Stimulated activated CD4-positive, alpha-beta T cell treated with anti-CD3 and anti-CD28 coated beads, TNF-alpha, amount 100 ng/mL, for 4 hours (primary cell): Measurements from ENCODE around the gene SYNDIG1.
"Not testable (repeated sequence)": the region's sequence is repeated elsewhere in the genome, so short reads cannot be mapped to it uniquely, and the experiment has no call there.

Experiments used
- DNase-seq, 3 experiments: peaks; one replicate each; pipeline ENCODE4 v3.0.0-alpha.2; 2020; ENCODE audit warnings: low read depth in 3 of 3

SYNDIG1 gene

GRCh38 chr20:24492031-24492607, 22.7 kb downstream of the SYNDIG1 start:
- DNase-seq: no peak

- DNase-seq: no peak
Measured at GRCh38 chr20:24492698-24493097, 23.3 kb downstream of the SYNDIG1 start.

- DNase-seq: no peak
Measured at GRCh38 chr20:24493181-24493580, 23.8 kb downstream of the SYNDIG1 start.

- no peak for DNase-seq
Measured at GRCh38 chr20:24493661-24494459, 24.4 kb downstream of the SYNDIG1 start.

DNA sequence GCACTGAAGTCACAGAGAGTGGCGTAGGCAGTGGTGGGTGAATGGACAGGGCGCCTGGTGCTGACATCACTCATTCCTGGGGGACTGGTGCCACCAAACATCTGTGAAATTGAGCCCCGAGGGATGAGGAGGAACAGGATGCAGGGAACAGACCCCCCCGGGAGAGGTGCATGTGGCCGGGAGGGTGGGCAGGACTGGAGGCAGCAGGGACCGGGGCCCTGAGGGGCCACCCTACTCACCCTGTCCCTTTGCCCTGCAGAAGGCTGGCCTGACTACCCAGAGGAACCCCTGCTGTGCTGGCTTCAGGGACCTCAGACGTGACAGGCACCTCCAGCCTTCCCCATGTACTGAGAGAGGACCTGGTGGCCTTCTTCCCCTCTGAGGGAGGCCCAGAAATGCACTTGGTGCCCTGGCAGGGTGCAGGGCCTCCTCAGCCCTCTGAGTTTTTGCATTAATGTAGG, 25.1 kb downstream of the SYNDIG1 start:
- no peak for DNase-seq

GRCh38 chr20:24495266-24495665, 25.8 kb downstream of the SYNDIG1 start:
- DNase-seq: no peak

- no peak for DNase-seq
Measured at GRCh38 chr20:24497851-24498250, 28.4 kb downstream of the SYNDIG1 start.

DNA sequence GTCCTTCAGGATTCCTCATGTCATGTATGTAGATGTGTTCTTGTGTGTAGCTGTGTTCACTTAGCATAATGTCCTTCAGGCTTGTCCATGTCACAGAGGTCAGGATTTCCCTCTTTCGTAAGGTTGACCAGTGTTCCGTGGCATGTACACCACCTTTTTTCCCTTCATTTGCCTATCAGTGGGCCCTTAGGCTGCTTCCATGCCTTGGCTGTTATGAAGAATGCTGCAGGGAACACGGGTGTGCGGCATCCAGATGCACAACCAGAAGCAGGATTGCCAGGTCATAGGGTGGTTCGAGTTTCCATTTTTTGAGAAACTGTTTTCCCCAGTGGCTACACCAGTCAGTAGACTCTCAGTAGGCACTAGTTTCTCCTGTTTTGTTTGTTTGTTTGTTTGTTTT, 29.2 kb downstream of the SYNDIG1 start:
- DNase-seq: no peak

DNA sequence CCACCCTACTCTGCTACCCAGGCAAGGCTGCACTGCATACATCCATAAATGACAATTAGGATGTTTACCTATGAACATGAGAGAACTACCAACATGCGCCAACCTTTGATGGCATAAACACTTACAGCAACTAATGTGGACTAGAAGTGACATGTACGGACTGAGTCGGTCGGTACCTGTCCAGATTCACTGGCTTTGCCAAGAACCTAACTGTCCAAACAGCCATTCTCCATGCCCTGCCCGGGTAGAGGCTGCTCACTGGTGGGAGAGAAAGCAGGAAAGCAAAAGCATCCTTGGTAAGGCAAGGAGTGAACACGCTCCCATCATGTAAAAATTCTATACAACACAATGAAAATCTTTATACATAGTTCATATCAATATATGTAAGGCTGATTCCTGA, 30.0 kb downstream of the SYNDIG1 start:
- DNase-seq: no peak

- DNase-seq: no peak
Measured at GRCh38 chr20:24501764-24502556, 32.5 kb downstream of the SYNDIG1 start.

DNA sequence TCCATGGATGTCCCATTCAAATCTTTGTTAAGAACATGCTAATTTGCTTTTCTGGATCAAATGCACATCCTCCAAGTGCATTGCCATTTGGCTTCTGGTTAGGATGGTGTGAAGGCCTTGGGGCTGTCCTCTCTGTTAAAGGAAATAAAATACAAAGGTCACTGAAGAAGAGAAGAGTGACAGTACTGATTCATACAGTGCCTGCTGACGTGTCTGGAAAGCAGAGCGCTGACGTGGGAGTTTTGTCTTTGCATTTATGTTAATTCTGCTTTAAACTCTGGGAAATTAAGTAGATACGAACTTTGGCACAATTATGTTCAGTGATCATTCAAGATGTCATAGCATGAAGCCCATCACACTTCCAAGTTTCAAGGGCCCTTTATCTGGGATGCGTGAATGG, 33.2 kb downstream of the SYNDIG1 start:
- no peak for DNase-seq

- no peak for DNase-seq
Measured at GRCh38 chr20:24503352-24503931, 34.0 kb downstream of the SYNDIG1 start.

- no peak for DNase-seq
Measured at GRCh38 chr20:24504331-24505285, 35.2 kb downstream of the SYNDIG1 start.

GRCh38 chr20:24506146-24506545, 36.7 kb downstream of the SYNDIG1 start:
- DNase-seq: no peak

DNA sequence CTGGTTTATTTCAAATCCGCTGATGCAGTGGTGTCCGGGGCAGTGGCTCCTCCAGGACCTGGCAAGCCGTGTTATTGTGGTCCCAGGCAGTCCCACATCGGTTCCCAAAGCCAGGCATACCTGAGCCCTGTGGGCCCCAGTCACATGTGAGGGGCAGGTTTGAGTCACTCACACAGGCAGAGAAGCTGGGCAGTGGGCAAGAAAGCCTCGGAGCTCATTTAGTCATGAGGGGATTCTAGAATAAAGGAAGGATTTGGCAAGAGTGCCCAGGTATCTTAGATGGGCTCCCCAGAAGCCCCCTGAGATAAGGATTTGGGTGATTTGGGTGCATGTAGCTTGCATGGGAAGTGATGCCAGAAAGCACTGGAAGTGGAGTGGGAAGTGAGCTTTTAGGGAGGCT, 37.3 kb downstream of the SYNDIG1 start:
- DNase-seq: no peak

- DNase-seq: no peak
Measured at GRCh38 chr20:24507182-24507853, 37.9 kb downstream of the SYNDIG1 start.

GRCh38 chr20:24512441-24512840, 43.0 kb downstream of the SYNDIG1 start:
- DNase-seq: not testable (repeated sequence)

GRCh38 chr20:24518515-24518914, 49.1 kb downstream of the SYNDIG1 start:
- no peak for DNase-seq

- no peak for DNase-seq
Measured at GRCh38 chr20:24519476-24519875, 50.0 kb downstream of the SYNDIG1 start.

DNA sequence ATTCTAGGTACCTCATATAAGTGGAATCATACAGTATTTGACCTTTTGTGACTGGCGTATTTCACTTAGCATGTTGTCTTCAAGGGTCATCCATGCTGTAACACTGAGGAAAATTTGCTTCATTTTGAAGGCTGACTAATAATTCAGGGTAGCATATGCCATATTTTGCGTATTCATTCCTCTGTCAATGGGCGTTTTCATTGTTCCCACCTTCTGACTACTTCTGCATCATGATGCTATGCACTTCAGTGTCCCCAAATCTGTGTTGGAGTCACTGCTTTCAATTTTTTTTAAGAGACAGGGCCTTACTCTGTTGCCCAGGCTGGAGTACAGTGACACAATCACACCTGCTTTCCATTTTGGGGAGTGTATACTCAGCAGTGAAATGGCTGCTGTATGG, 51.6 kb downstream of the SYNDIG1 start:
- DNase-seq: no peak
